Gastrocnemius medialis (tissue), 4 donors: Measurements from ENCODE around the gene PIBF1.

Experiments used
- CTCF ChIP-seq, 5 experiments: fragments of 450-650 bp in 3 of 5; fragments of 200-600 bp in 2 of 5; sonication (generic) in 2 of 5; IDR thresholded peaks in 4 of 5; conservative IDR thresholded peaks in 1 of 5; 1 replicate in 4 of 5; 2 replicates in 1 of 5; pipeline ENCODE4 v1.5.1; 2016 to 2019; ENCODE audit warnings: antibody characterized with exemption in 5 of 5, mild to moderate bottlenecking in 3 of 5, moderate library complexity in 3 of 5
- POLR2A ChIP-seq, 2 donors: fragments of 450-650 bp; IDR thresholded peaks; one replicate each; pipeline ENCODE4 v1.6.1; 2017; ENCODE audit warnings: antibody characterized with exemption in 2 of 2, mild to moderate bottlenecking in 2 of 2, moderate library complexity in 2 of 2

DNA sequence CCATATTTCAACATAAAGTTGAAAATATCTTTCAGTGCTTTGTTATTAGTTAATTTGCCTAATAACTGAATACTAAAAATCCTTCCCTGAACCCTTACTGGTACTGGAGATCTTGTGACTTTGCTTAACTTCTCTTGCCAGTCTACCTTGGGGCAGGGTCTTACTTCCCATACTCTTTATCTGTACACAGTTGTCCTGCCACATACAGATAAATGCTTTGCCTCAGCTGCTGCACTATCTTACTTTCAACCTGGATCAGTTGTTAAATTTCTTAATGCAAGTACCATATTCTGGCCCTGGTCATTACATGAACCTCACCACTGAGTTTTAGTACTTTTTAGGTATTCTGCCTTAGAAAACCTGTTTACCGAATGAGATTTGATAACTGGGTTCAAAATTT is 107.6 kb downstream of the PIBF1 start:
- TF ChIP-seq CTCF (IDR thresholded peaks at IDR 0.05 in 4 of 5, conservative IDR thresholded peaks at IDR 0.05 in 1 of 5), result no peak
- TF ChIP-seq POLR2A (IDR thresholded peaks at IDR 0.05), result no peak
